Upper lobe of right lung (tissue), 1 donor: ENCODE measurements around the gene SMC1B. TPM values are rescaled to one million over a fixed set of nuclear protein-coding genes. Genes with fewer than 3 reads are reported as not detected.

Experiments used
- ATAC-seq: fragments of 200-7000 bp; cut with Tn5 transposase; one replicate; pipeline ENCODE4 v1.9.1; 2020; ENCODE audit warnings: mild to moderate bottlenecking, moderate library complexity
- DNase-seq: peaks from one replicate; pipeline ENCODE4 v3.0.0-alpha.2; 2020
- H3K27ac ChIP-seq: fragments of 200-600 bp; one replicate; pipeline ENCODE4 v1.8.0; 2022
- H3K27me3 ChIP-seq: fragments of 200-600 bp; one replicate; pipeline ENCODE4 v1.8.0; 2022; ENCODE audit warnings: mild to moderate bottlenecking
- H3K36me3 ChIP-seq: fragments of 200-600 bp; one replicate; pipeline ENCODE4 v1.8.0; 2022
- H3K4me1 ChIP-seq: fragments of 200-600 bp; one replicate; pipeline ENCODE4 v1.8.0; 2022
- H3K4me3 ChIP-seq: fragments of 200-600 bp; one replicate; pipeline ENCODE4 v1.8.0; 2022; ENCODE audit warnings: mild to moderate bottlenecking
- H3K9me3 ChIP-seq: fragments of 200-600 bp; one replicate; pipeline ENCODE4 v1.8.0; 2022
- CTCF ChIP-seq: fragments of 200-600 bp; IDR thresholded peaks from one replicate; pipeline ENCODE4 v1.8.0; 2022; ENCODE audit warnings: antibody characterized with exemption
- intact Hi-C: fragments of 100-400 bp; cut with DNase I; formaldehyde crosslinking; loops from one replicate; pipeline ENCODE4 v1.11.0; 2022
- total RNA-seq: library from RNA; stranded (reverse); fragmentation: NEBNext Ultra II Directional; extraction: Animal tissue kit (Norgen Biotek cat#: 25700); gene quantifications from one replicate; pipeline ENCODE4 v1.2.1, GENCODE V29; 2021
- donor health status: DM: no; HTN: yes; CAD: no; lungs with severe emphysema.

Gene SMC1B
- total RNA-seq, 1 donor from 2014 or later, result not detected

- Histone ChIP-seq H3K36me3 (peaks cover 19% of the 10 kb centered on the region), H3K27me3 (no peaks in the 10 kb centered on the region), H3K4me1 (peaks cover 32% of the 10 kb centered on the region), H3K9me3 (no peaks in the 10 kb centered on the region), H3K27ac (peak overlapping the region; percentile 70), H3K4me3 (no peak overlapping the region)
- peak; percentile 42 for ATAC-seq
- no peak for DNase-seq
- TF ChIP-seq CTCF, result no peak
- intact Hi-C loops, result no loop called here
Measured at GRCh38 chr22:45319324-45319685, 94.1 kb downstream of the SMC1B start.

GRCh38 chr22:45318558-45319323, 94.7 kb downstream of the SMC1B start:
- Histone ChIP-seq H3K27me3 (no peaks in the 10 kb centered on the region), H3K36me3 (peaks cover 15% of the 10 kb centered on the region), H3K9me3 (no peaks in the 10 kb centered on the region), H3K27ac (peak overlapping the region; percentile 70), H3K4me3 (no peak overlapping the region), H3K4me1 (peaks cover 34% of the 10 kb centered on the region)
- TF ChIP-seq CTCF, result no peak
- DNase-seq (no peak), ATAC-seq (no peak)
- intact Hi-C loops, result no loop called here

- Histone ChIP-seq H3K36me3 (peaks cover 10% of the 10 kb centered on the region), H3K9me3 (no peaks in the 10 kb centered on the region), H3K27ac (peak overlapping the region; percentile 70), H3K27me3 (no peaks in the 10 kb centered on the region), H3K4me1 (peaks cover 36% of the 10 kb centered on the region), H3K4me3 (no peak overlapping the region)
- intact Hi-C loops, result no loop called here
- DNase-seq (peak; percentile 74), ATAC-seq (peak; percentile 52)
- no peak for TF ChIP-seq CTCF
Measured at GRCh38 chr22:45318168-45318557, 95.2 kb downstream of the SMC1B start.

GRCh38 chr22:45317551-45318167, 95.7 kb downstream of the SMC1B start:
- peak overlapping the region; percentile 70 for H3K27ac ChIP-seq
- DNase-seq (no peak), ATAC-seq (peak; percentile 63)
- TF ChIP-seq CTCF, result peak; percentile 30
- no peaks in the 10 kb centered on the region for H3K27me3 ChIP-seq
- H3K9me3 ChIP-seq, result no peaks in the 10 kb centered on the region
- intact Hi-C loops, result no loop called here
- peaks cover 36% of the 10 kb centered on the region for H3K4me1 ChIP-seq
- no peak overlapping the region for H3K4me3 ChIP-seq
- H3K36me3 ChIP-seq, result peaks cover 8% of the 10 kb centered on the region

GRCh38 chr22:45316796-45317526, 96.4 kb downstream of the SMC1B start:
- no peaks in the 10 kb centered on the region for H3K9me3 ChIP-seq
- H3K4me3 ChIP-seq, result no peak overlapping the region
- H3K36me3 ChIP-seq, result peaks cover 1% of the 10 kb centered on the region
- H3K27me3 ChIP-seq, result no peaks in the 10 kb centered on the region
- TF ChIP-seq CTCF, result no peak
- H3K27ac ChIP-seq, result peak overlapping the region; percentile 70
- no peak for ATAC-seq
- intact Hi-C loops, result no loop called here
- peaks cover 36% of the 10 kb centered on the region for H3K4me1 ChIP-seq
- no peak for DNase-seq
